AG09309 (cell line): ENCODE data around the gene KIF6.

ENCODE experiments used
- DNase-seq: peaks from one replicate; pipeline ENCODE4 v3.0.0-alpha.2; 2010; ENCODE audit warnings: low read depth
- H3K4me3 ChIP-seq: 2 replicates; pipeline ENCODE4 v1.5.1; 2011; ENCODE audit warnings: mild to moderate bottlenecking, low read depth, low read length, moderate library complexity; ENCODE audit not compliant: control insufficient read depth
- TF ChIP-seq, protein P1 (sequence below): IDR thresholded peaks from 2 replicates; pipeline ENCODE4 v1.5.1; 2011; ENCODE audit warnings: mild to moderate bottlenecking, low read depth, low read length, inconsistent platforms; ENCODE audit not compliant: insufficient read depth, control insufficient read depth; ENCODE audit errors: missing control alignments

The KIF6 gene

DNA sequence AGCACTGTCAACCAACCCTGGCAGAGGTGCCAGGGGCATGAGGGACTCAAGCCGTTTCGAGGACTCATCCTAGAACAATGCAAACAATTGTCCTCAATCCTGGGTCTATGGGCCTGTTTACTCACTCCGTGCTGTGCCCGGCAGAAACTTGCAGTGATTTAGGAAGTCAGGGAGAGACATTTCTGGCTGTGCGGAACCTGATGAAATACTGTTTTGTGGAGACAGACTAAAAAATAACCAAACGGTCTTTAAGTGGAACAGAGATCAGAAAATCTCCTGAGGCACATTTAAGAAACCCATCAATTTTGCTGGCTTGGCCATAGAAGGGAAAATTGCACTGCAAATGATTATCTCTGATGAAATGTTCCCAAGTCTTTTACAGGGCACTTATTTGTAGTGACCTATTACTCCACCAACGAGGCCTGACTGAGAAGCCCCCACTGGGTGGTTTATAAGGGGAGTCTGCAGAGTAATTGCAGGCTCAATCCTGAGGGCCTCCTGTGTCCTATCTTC lies 322.9 kb downstream of the KIF6 start:
- H3K4me3 ChIP-seq, result no peak overlapping the region
- TF ChIP-seq, protein P1, sequence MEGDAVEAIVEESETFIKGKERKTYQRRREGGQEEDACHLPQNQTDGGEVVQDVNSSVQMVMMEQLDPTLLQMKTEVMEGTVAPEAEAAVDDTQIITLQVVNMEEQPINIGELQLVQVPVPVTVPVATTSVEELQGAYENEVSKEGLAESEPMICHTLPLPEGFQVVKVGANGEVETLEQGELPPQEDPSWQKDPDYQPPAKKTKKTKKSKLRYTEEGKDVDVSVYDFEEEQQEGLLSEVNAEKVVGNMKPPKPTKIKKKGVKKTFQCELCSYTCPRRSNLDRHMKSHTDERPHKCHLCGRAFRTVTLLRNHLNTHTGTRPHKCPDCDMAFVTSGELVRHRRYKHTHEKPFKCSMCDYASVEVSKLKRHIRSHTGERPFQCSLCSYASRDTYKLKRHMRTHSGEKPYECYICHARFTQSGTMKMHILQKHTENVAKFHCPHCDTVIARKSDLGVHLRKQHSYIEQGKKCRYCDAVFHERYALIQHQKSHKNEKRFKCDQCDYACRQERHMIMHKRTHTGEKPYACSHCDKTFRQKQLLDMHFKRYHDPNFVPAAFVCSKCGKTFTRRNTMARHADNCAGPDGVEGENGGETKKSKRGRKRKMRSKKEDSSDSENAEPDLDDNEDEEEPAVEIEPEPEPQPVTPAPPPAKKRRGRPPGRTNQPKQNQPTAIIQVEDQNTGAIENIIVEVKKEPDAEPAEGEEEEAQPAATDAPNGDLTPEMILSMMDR, result no peak
- DNase-seq, result no peak

DNA sequence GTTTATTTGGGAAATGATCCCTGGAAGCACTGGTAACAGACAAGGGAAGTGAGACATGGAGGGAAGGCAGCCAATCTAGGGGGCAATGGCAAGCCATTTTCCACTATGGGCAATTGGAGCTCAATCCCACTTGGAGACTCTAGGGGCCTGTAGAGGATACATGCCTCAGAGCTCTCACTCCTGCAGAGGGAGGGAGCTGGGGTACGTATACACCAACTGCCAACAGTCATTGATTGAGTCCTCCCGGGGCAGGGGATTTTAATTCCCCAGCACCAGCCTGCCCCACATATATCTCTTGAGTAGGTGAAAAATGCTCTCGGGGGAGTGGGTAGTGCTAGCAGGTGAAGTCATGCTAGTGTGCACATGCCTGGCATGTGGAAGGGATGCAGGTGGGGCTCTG lies 323.8 kb downstream of the KIF6 start:
- DNase-seq, result no peak
- no peak overlapping the region for H3K4me3 ChIP-seq
- TF ChIP-seq, protein P1, result no peak

DNA sequence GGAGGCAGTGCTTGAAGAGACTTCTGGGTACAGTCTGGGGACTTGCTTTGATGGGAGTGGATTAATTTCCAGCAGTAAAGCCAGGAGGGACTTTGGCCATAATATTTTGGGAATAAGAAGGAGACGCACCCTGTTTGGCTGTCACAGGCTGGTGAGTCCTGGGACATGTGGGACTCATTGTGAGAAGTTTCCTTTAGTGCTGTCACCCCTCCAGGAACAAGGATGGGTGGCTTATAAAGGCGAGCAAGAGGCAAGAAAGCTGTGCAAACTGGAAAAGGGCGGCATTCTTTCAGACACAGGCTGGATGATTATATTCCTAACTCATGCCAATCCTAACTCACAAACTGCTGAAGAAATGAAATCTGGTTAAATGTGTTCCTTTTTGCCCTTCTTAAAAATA lies 325.2 kb downstream of the KIF6 start:
- TF ChIP-seq, protein P1, result no peak
- no peak overlapping the region for H3K4me3 ChIP-seq
- no peak for DNase-seq

DNA sequence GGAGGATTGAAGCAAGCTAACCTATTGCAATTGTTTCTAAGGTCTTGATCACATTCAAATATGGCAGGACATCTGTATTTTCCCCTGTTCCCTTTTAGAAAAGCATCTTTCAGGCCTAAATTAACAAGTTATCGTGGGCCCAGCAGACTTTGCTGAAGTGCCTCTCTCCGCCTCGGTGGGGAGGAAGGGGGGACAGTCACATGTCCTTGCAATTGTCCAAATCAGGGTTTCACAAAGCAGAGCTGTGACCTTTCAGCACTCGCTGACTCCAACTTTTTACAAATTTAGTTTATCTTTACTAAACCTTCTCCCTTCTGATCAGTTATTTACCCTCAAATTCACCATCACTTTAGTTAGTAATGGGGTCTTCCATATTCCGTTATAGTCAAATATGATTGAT lies 328.4 kb downstream of the KIF6 start:
- TF ChIP-seq, protein P1, result no peak
- DNase-seq, result no peak
- no peak overlapping the region for H3K4me3 ChIP-seq

DNA sequence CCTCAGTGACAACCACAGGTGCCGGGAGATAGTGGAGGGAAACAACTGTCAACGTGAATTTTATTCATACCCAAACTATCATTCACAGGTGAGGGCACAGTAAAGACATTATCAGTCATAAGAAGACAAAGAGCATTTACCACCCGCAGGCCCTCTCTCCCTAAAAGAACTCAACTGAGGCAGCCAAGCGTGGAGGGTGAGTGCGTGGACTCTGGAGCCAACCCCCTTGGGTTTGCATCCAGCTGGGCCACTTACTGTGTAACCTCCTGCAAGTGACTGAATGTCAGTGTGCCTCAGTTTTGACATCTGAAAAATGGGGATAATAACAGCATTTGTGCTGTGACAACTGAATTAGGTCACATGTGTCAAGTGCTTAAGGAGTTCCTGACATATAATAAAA lies 332.1 kb downstream of the KIF6 start:
- TF ChIP-seq, protein P1, result no peak
- H3K4me3 ChIP-seq, result no peak overlapping the region
- no peak for DNase-seq

DNA sequence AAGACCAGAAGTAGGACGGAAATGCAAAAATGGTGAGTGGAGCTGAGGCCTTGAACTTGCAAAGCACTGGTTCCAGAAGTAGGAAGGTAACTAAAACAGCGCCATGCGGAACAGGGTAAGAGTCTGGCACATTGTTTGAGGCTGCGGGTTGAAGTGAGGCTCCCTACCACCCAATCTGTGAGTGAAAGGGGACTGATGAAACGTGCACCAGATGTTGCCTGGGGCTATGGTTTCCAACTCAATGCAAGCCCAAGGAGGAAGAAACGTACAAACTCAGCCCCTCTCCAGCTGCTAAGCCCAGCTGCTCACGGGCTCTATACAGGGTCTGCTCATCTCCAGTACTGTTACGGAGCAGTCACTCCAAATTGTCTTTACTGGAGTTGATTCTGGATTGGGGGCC lies 334.0 kb downstream of the KIF6 start:
- DNase-seq, result no peak

DNA sequence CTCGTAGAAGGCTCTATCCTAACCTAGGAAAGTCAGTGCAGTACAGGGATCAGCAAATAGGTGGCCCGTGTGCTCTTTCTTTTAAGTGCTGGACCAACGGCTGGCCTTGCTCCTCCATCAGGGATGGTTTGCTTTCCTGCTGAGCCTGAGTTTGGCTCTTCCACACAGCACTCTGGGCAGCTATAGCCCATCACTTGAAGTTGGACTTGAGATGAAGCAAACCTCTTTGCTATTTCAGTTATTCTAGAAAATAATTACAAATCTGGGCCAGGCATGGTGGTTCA lies 335.8 kb downstream of the KIF6 start:
- DNase-seq, result no peak
- H3K4me3 ChIP-seq, result no peak overlapping the region
- TF ChIP-seq, protein P1, result peak; percentile 39

More for the DNA sequence above, 334.0 kb downstream of the KIF6 start:
- TF ChIP-seq, protein P1, result no peak
- H3K4me3 ChIP-seq, result no peak overlapping the region
